Activated T-cell treated with anti-CD3 and anti-CD28 coated beads for 1 hour (primary cell): Measurements from ENCODE around the gene GREM2.

Experiments
- DNase-seq: peaks from one replicate; pipeline ENCODE4 v3.0.0-alpha.2; 2020; ENCODE audit warnings: low read depth

The GREM2 gene

GRCh38 chr1:240559781-240560180 is 52.2 kb downstream of the GREM2 start:
- DNase-seq = no peak

- no peak for DNase-seq
Observed at GRCh38 chr1:240555524-240555923, 56.4 kb downstream of the GREM2 start.

GRCh38 chr1:240553351-240553750 is 58.6 kb downstream of the GREM2 start:
- DNase-seq = no peak

GRCh38 chr1:240539769-240540414 is 72.1 kb downstream of the GREM2 start:
- no peak for DNase-seq

- no peak for DNase-seq
Observed at GRCh38 chr1:240538776-240539430, 73.1 kb downstream of the GREM2 start.

DNA sequence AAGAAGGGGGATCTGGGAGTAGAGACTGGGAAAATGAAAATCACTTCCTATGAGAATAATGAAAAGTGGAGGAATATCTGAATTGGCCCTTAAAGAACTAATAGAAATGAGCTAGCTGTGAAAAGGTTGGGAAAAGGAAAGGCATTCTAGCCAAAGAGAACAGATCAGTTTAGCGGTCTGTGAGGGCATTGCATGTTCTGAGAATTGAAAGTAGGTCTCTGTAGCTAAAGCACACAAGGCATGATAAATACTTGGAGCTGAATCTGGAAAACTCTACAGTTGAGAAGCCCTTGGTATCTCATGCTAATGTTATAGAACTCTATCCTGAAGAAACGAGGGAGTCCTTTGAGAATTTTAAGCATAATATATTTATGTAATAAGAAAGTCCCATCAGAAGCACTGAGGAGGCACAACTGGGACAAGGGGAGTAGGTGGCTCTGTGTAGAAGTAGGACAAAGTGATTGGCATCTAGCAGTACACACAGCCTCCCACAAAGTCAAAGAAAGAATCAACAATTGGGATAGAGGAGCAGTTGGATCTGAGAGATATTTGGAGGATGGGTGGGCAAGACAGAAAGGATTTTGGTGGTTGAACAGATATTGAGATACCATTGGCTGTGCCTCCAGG is 78.7 kb downstream of the GREM2 start:
- DNase-seq = no peak

GRCh38 chr1:240528591-240528990 is 83.4 kb downstream of the GREM2 start:
- no peak for DNase-seq

GRCh38 chr1:240527086-240527485 is 84.9 kb downstream of the GREM2 start:
- DNase-seq = no peak

- DNase-seq = no peak
Observed at GRCh38 chr1:240526312-240526711, 85.6 kb downstream of the GREM2 start.

DNA sequence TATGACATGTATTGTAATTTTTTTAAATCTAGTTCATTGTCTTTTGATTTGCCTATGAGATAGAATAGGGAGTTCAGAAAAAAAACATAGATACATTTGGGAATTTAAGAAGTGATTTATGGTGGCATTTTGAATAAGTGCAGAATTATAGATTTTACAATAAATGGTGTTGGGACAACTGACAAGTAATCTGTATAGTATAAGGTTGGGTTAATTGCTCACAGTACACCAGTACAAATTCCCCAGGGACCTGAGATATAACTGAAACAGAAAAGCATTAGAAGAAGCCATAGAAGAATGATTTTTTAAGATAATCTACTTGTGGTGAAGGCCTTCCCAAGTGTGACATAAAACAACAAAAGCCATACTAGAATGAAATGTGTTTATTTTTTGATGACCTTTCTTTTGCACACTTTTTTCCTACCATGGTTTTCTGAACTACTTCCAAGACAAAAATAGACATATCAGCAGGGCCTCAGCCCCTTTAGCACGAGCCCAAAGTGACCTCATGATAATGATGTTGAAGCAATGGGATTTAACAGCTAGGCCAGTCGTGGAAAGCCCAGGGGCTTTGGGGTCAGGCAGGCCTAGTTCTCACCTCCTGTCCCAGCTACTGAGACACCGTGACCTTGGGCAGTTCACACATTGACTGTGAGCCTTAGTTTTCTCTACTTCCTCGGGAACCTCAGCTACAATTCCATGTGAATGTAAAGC is 87.4 kb downstream of the GREM2 start:
- no peak for DNase-seq

- no peak for DNase-seq
Observed at GRCh38 chr1:240522122-240522822, 89.7 kb downstream of the GREM2 start.

- no peak for DNase-seq
Observed at GRCh38 chr1:240517891-240518290, 94.1 kb downstream of the GREM2 start.

GRCh38 chr1:240516069-240516468 is 95.9 kb downstream of the GREM2 start:
- DNase-seq = no peak

- DNase-seq = no peak
Observed at GRCh38 chr1:240515505-240515904, 96.5 kb downstream of the GREM2 start.

- DNase-seq = no peak
Observed at GRCh38 chr1:240511789-240512188, 100.2 kb downstream of the GREM2 start.

GRCh38 chr1:240508950-240509349 is 103.0 kb downstream of the GREM2 start:
- DNase-seq = no peak

DNA sequence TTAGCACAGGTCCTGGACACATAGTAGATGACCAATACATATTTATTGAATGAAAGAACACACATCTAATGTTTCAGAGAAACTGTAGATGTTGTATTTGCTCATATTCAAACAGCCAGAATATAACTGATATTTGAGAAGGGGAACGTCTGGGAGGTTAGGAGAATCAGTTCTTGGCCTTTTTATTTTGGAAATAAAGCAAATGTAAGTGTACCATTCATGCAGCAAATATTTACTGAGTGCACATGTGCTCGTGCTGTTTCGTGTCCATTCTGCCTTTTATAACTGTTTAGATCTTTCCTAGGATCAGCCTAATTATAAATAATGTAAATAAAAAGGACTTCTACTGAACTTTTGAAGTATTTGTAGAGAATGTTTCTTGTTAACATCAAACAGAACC is 103.8 kb downstream of the GREM2 start:
- DNase-seq = no peak

GRCh38 chr1:240506176-240506575 is 105.8 kb downstream of the GREM2 start:
- no peak for DNase-seq

- DNase-seq = no peak
Observed at GRCh38 chr1:240503558-240503957, 108.4 kb downstream of the GREM2 start.

- DNase-seq = no peak
Observed at GRCh38 chr1:240503036-240503435, 108.9 kb downstream of the GREM2 start.

DNA sequence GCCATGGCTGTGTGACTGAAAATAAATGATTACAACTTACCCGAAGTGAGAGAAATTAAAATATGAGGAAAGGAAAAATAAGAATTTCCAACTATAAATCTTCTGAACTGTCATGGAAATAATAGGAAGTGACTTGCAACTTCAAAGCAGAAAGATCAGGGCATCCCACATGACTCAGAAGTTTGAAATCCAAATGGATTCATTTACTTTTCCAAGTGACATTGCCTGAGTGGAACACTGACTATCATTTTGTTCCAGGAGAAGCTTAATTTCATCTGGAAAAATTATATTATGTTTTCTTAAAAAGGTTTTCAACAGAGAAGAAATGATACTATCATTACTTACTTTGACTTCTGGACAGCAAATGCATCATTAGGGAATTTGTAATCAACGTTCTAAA is 110.8 kb downstream of the GREM2 start:
- DNase-seq = no peak

DNA sequence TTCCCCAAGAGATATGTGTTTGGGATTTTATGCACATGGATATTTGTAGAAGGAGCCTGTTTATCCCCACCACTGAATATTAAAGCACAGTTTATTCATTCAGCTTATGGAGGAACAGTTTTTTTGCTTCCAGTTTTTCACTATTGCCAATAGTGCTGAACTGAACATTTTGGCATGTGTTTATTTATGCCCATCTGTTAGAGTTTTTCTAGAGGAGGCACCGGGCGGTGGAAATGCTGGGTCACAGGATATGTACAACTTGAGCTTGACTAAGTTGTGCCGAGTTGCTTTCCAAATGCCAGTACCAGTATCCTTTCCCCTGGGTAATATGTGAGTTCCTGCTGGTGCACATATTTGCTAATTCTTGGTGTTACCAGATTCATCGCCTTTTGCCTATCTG is 111.3 kb downstream of the GREM2 start:
- DNase-seq = no peak
